Right lobe of liver (tissue), 6 donors: Measurements from ENCODE around the gene MTRR. TPM values are rescaled to one million over a fixed set of nuclear protein-coding genes. Genes with fewer than 3 reads are reported as not detected.
A peak's percentile ranks its signal among the peaks of the same experiment; 100 is the strongest.

Experiments used
- ATAC-seq, 4 donors: fragments of 200-7000 bp; cut with Tn5 transposase; one replicate each; pipeline ENCODE4 v1.9.1; 2020; ENCODE audit warnings: mild to moderate bottlenecking in 4 of 4, moderate library complexity in 4 of 4
- DNase-seq, 3 donors: peaks; one replicate each; pipeline ENCODE4 v3.0.0-alpha.2; 2020
- H3K27ac ChIP-seq, 3 donors: fragments of 200-600 bp; one replicate each; pipeline ENCODE4 v1.8.0; 2022
- H3K27me3 ChIP-seq, 2 donors: fragments of 200-600 bp; one replicate each; pipeline ENCODE4 v1.8.0; 2022
- H3K36me3 ChIP-seq, 4 donors: fragments of 200-600 bp; sonication (generic) in 1 of 4; one replicate each; pipeline versions ENCODE4 v1.5.1 to v1.8.0; 2017 to 2022; ENCODE audit warnings: control low read depth in 1 of 4
- H3K4me1 ChIP-seq, 4 donors: fragments of 200-600 bp; sonication (generic) in 1 of 4; one replicate each; pipeline versions ENCODE4 v1.5.1 to v1.8.0; 2017 to 2022; ENCODE audit warnings: control low read depth in 1 of 4
- H3K4me3 ChIP-seq, 3 donors: fragments of 200-600 bp; one replicate each; pipeline ENCODE4 v1.8.0; 2022
- H3K9me3 ChIP-seq, 4 donors: fragments of 200-600 bp; sonication (generic) in 1 of 4; one replicate each; pipeline versions ENCODE4 v1.5.1 to v1.8.0; 2017 to 2022; ENCODE audit warnings: control low read depth in 1 of 4
- POLR2A ChIP-seq: fragments of 450-650 bp; IDR thresholded peaks from one replicate; pipeline ENCODE4 v1.6.1; 2017; ENCODE audit warnings: antibody characterized with exemption, mild to moderate bottlenecking
- WGBS: methylation state at CpG from one replicate; pipeline ENCODE4 v1.1.6; 2018; ENCODE audit warnings: low coverage, low lambda C conversion rate; ENCODE audit not compliant: insufficient coverage; ENCODE audit errors: missing lambda C conversion rate; 5-methylcytosine and 5-hydroxymethylcytosine counted together
- intact Hi-C, 2 donors: fragments of 100-400 bp; cut with DNase I; formaldehyde crosslinking; loops; one replicate each; pipeline versions ENCODE4 v1.11.2 to v1.14.1; 2022
- long read RNA-seq: library from polyadenylated mRNA; unstranded; transcript quantifications from one replicate; pipeline ENCODE4 v2.0.0, GENCODE V29; 2019
- total RNA-seq, 6 experiments: library from RNA; depleted of rRNA in 2 of 6; stranded (reverse); fragments of >200 nt in 2 of 6; fragmentation: NEBNext Ultra II Directional in 3 of 6; extraction: Animal tissue kit (Norgen Biotek cat#: 25700) in 3 of 6; gene quantifications; one replicate each; pipeline versions ENCODE4 v1.1.0 to v1.2.4, GENCODE V29; 2016 to 2023
- TF ChIP-seq, protein P1 (sequence below), 4 donors: fragments of 200-600 bp in 3 of 4; fragments of 450-650 bp in 1 of 4; IDR thresholded peaks; one replicate each; pipeline versions ENCODE4 v1.5.1 to v1.8.0; 2016 to 2022; ENCODE audit warnings: antibody characterized with exemption in 4 of 4, mild to moderate bottlenecking in 2 of 4
- donor health status: DM: no; HTN: yes; CAD: no.
- donor health status: DM: no; HTN: no; CAD: no.
- donor health status: DM: no; HTN: no; CAD: no.
- donor health status: DM: no; HTN: yes; CAD: no.
- donor health status: DM: no; HTN: yes; CAD: no.

Gene MTRR
- total RNA-seq = 10 to 100 TPM; 31.5 to 42.1 (median 36.7) TPM
- long read RNA-seq, partial matches to known transcripts = 0 of 1 reads
- long read RNA-seq, other reads (novel, unspliced or antisense) = 0 of 1 reads

DNA sequence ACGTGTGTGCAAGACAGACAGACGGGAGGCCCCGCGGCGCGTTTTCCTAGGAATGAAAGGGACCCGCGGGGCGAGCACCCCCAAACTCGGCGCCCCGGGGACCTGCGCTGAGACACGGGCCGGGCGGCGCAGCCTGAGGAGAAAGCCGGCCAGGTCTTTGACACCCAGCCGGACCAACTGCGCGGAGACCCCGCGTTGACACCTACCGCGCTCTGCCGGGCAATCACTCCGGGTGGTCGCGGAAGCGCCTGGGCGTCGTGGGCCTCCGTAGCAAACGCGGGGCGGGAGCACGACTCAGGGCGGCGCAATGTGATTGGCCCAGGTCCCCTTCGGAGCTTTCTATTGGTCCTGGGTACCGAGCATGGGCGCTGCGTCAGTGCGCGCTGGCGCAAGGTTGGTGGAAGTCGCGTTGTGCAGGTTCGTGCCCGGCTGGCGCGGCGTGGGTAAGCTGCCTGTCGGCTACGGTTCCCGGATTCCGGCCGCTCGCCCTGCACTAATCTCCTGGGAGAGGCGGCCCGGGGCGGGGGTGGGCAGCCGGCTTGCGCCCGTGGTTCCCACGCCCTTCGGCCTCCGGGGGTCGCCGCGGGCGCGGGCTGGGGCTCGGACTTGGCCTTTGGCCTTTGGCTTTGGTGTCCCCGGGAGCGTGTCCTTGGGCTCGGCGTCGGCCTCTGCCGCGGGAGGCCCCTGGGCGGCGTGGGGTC, at the start of gene MTRR, which contains the start of gene FASTKD3:
TSS of gene MTRR (plus strand) at position 376 of the 701 bp plus-strand sequence. CDS start 1,647 bp downstream, outside the sequence.
TSS of gene FASTKD3 (minus strand) at position 259 of the 701 bp plus-strand sequence. CDS start 948 bp downstream, outside the sequence.
- peak; percentile 99 to 100 (median 100) for ATAC-seq
- H3K9me3 ChIP-seq = no peaks in the 10 kb centered on the region
- no peaks in the 10 kb centered on the region for H3K27me3 ChIP-seq
- intact Hi-C loops = no loop called here
- H3K27ac ChIP-seq = peak within 1 kb of the TSS; percentile 83 to 90 (median 89)
- H3K4me1 ChIP-seq = peaks cover 0 to 25% (median 4%) of the 10 kb centered on the region in 4 donors
- TF ChIP-seq POLR2A = peak; percentile 88
- TF ChIP-seq, protein P1, sequence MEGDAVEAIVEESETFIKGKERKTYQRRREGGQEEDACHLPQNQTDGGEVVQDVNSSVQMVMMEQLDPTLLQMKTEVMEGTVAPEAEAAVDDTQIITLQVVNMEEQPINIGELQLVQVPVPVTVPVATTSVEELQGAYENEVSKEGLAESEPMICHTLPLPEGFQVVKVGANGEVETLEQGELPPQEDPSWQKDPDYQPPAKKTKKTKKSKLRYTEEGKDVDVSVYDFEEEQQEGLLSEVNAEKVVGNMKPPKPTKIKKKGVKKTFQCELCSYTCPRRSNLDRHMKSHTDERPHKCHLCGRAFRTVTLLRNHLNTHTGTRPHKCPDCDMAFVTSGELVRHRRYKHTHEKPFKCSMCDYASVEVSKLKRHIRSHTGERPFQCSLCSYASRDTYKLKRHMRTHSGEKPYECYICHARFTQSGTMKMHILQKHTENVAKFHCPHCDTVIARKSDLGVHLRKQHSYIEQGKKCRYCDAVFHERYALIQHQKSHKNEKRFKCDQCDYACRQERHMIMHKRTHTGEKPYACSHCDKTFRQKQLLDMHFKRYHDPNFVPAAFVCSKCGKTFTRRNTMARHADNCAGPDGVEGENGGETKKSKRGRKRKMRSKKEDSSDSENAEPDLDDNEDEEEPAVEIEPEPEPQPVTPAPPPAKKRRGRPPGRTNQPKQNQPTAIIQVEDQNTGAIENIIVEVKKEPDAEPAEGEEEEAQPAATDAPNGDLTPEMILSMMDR (IDR thresholded peaks at IDR 0.05) = no peak
- peak within 1 kb of the TSS; percentile 93 to 97 (median 96) for H3K4me3 ChIP-seq
- DNase-seq = peak; percentile 95 to 96 (median 96)
- H3K36me3 ChIP-seq = peaks cover 0 to 14% (median 3%) of the 10 kb centered on the region in 4 donors
- WGBS = 0% methylated on average over 13 of the region's 83 CpGs

DNA sequence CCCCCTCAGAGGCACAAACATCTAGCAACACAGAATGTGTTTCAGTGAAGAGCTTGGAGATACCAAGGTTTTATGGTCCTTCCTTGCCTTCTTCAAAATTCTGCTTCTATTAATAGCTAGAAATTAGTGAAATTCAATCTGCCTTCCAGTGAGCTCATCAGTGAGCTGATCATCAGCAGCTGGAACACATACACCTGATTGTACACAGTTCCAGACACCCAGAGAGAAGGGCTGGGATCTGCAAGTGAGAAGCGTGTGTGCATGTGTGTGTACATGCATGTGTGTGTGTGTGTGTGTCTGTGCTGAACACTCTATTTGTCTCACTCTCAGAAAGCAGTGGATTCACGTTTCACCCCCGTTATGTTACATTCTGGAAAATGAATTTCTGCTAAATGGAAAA, 46.5 kb upstream of the MTRR start:
- Histone ChIP-seq H3K9me3 (no peaks in the 10 kb centered on the region), H3K36me3 (no peaks in the 10 kb centered on the region), H3K27ac (no peak overlapping the region), H3K4me3 (no peak overlapping the region), H3K4me1 (no peaks in the 10 kb centered on the region), H3K27me3 (no peaks in the 10 kb centered on the region)
- TF ChIP-seq, protein P1 (IDR thresholded peaks at IDR 0.05) = no peak
- no peak for TF ChIP-seq POLR2A
- ATAC-seq (no peak), DNase-seq (no peak)
- intact Hi-C loops = no loop called here
- WGBS = 13% methylated on average over 2 of the region's 3 CpGs

DNA sequence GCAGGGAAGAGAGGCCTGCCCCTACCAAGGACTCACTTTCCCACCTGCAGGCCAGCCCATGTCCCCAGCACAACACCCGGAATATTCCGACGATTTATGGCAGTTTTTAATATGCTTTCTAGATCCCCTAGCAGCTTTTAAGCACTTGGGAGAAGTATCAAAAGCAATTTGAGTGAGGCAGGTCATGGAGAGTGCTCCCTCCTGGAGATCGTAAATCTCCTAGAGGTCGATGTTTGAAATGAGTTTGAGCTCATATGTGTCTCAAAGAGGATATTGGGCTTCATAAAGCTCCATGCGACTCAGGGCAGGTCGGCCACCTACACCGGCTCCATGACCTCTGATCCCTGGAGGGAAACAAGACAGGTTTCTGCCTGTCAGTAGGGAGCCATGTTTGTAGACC, 45.4 kb upstream of the MTRR start:
- DNase-seq = no peak
- H3K4me1 ChIP-seq = no peaks in the 10 kb centered on the region
- TF ChIP-seq, protein P1 (IDR thresholded peaks at IDR 0.05) = no peak
- no peak for TF ChIP-seq POLR2A
- no peaks in the 10 kb centered on the region for H3K27me3 ChIP-seq
- 62% methylated on average over 6 of the region's 8 CpGs for WGBS
- intact Hi-C loops = no loop called here
- no peak for ATAC-seq
- H3K27ac ChIP-seq = no peak overlapping the region
- H3K4me3 ChIP-seq = no peak overlapping the region
- no peaks in the 10 kb centered on the region for H3K9me3 ChIP-seq
- no peaks in the 10 kb centered on the region for H3K36me3 ChIP-seq

DNA sequence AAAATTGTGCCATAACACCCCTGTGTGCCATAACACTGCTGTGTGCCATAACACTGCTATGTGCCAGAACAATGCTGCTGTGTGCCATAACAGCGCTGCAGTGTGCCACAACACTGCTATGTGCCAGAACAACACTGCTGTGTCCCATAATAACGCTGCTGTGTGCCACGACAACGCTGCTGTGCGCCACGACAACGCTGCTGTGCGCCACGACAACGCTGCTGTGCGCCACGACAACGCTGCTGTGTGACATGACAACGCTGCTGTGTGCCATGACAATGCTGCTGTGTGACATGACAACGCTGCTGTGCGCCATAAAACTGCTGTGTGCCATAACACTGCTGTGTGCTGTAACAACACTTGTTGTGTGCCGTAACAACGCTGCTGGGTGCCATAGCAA, 44.0 kb upstream of the MTRR start:
- no peaks in the 10 kb centered on the region for H3K36me3 ChIP-seq
- no peak overlapping the region for H3K27ac ChIP-seq
- DNase-seq (no peak), ATAC-seq (no peak)
- no peaks in the 10 kb centered on the region for H3K4me1 ChIP-seq
- no peaks in the 10 kb centered on the region for H3K27me3 ChIP-seq
- no peak overlapping the region for H3K4me3 ChIP-seq
- TF ChIP-seq, protein P1 (IDR thresholded peaks at IDR 0.05) = no peak
- WGBS = 82% methylated on average over 11 of the region's 18 CpGs
- intact Hi-C loops = no loop called here
- H3K9me3 ChIP-seq = no peaks in the 10 kb centered on the region
